Hepatic stellate cell (primary cell): ENCODE results near the gene ABI2.

Experiments
- DNase-seq: peaks from one replicate; pipeline ENCODE4 v3.0.0; 2011; ENCODE audit warnings: low spot score

Gene ABI2

DNA sequence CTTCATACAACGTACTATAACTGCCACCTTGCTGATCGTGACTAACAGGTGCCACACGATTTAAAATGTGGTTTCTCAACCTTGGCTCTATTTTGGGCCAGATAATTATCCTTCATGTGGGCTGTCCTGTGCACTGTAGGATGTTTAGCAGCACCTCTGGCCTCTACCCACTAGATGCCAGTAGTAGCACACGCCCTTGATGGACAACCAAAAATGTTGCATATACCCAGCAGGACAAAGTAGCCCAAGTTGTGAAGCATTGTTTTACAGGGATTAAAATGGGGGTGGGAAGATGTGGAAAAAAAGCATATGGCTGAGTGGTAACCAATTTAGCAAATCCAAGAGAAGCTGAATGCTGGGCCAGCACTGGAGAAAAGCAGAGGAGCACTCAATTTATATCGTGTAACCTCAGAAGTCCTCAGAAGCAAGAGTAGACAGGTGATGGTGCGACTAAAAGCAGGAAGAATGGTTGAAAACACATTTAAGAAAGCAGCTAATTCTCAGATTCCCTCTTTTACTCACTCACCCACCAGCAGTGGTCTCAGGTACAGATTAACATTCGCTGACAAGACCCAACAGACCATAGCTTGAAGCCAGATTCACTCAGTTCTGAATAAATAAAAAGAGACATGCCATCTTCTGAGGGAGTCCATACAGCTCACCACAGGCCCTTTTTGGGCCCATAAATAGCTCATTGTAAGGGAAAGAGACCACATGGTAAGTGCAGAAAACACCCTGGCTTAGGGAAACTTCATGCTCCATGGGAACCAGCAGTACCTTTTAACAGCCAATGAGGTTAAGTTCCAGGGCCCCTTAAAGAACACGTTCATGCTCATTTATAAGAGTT is 156.3 kb downstream of the ABI2 start:
- DNase-seq: no peak

DNA sequence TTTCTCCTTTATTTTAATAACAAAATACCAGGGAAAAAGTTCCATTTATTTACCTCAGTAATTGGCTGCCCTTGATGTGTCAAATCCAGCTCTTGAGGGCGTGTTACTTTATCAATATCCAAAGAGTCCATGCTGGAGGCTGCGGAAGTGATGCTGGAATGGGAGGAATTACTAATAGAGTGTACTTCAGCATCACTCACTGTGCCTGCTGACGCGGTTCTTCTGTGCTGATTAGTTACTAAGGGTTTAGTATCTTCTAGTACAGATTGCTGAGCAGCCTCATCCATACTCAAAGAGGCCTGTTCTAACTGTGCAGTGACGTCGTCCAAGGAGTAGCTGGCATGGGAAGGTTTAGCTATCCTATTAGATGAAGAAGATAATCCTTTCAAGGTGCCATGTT is 161.3 kb downstream of the ABI2 start:
- DNase-seq: no peak

DNA sequence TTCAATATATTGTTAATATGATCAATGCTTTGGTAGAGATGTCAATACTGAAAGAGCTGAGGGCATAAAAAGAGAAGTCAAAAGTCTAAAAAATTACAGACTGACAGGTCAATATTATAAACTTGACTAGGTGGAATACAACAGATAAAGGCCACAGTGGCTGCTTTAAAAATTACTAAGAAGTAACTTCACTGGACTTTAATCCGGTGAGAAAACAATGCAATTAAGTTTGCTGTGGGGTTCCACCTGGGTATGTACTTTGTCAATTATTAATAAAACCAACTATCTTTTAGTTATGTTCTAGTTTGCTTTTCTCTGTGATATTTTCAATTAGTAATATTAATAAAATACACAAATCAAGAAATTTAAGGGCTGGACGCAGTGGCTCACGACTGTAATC is 162.2 kb downstream of the ABI2 start:
- DNase-seq: no peak

DNA sequence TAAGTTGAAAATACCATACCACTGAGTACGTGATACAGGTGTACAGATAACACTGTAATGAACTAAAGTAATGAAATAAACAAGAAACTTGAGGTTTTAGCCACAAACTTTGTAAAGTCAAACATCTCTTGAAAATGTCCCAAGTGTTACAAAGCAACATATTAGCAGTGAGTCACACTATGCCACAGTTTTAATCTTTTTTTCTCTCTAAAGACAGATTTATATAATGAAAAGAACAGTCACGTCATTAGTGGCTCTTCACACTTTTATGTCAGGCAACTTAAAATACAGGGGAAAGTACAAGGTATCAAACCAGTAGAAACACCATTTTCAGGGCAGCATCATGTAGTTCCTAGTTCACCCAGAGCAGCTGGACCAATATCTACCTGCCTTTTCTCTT is 164.8 kb downstream of the ABI2 start:
- DNase-seq: no peak
